Adrenal gland (tissue), 12 donors: ENCODE results near the gene TNFAIP8. TPM values are rescaled to one million over a fixed set of nuclear protein-coding genes. Genes with fewer than 3 reads are reported as not detected.
A peak's percentile ranks its signal among the peaks of the same experiment; 100 is the strongest.

Source experiments
- DNase-seq, 7 donors: peaks; one replicate each; pipeline ENCODE4 v3.0.0-alpha.2; 2019 to 2020
- H3K27ac ChIP-seq, 5 donors: fragments of 200-600 bp; sonication (generic) in 4 of 5; 1 replicate in 3 of 5; 2 replicates in 2 of 5; pipeline versions ENCODE4 v1.5.1 to v1.8.0; 2016 to 2020; ENCODE audit warnings: mild to moderate bottlenecking in 1 of 5
- H3K27me3 ChIP-seq: fragments of 200-600 bp; 2 replicates; pipeline ENCODE4 v1.8.0; 2021
- H3K36me3 ChIP-seq, 2 donors: fragments of 200-600 bp; replicated peaks in 1 of 2; 1 replicate in 1 of 2; 2 replicates in 1 of 2; pipeline versions ENCODE4 v1.5.1 to v1.8.0; 2018 to 2022
- H3K4me1 ChIP-seq, 2 donors: fragments of 200-600 bp; replicated peaks in 1 of 2; 1 replicate in 1 of 2; 2 replicates in 1 of 2; pipeline versions ENCODE4 v1.5.1 to v1.8.0; 2018 to 2021
- H3K4me3 ChIP-seq, 4 donors: fragments of 200-600 bp; sonication (generic) in 3 of 4; one replicate each; pipeline ENCODE4 v1.5.1; 2016 to 2018
- H3K9me3 ChIP-seq, 3 donors: fragments of 200-600 bp; sonication (generic) in 1 of 3; replicated peaks in 1 of 3; 1 replicate in 2 of 3; 2 replicates in 1 of 3; pipeline versions ENCODE4 v1.5.1 to v1.8.0; 2016 to 2021
- POLR2A ChIP-seq, 2 donors: fragments of 450-650 bp; IDR thresholded peaks; one replicate each; pipeline ENCODE4 v1.6.1; 2017; ENCODE audit warnings: antibody characterized with exemption in 2 of 2, mild to moderate bottlenecking in 2 of 2, moderate library complexity in 1 of 2
- WGBS, 4 donors: extraction: QIAGEN DNeasy Blood & Tissue Kit in 2 of 4; methylation state at CpG; one replicate each; pipeline versions ENCODE4 v1.1.5 to v1.1.7; 2013 to 2017; 5-methylcytosine and 5-hydroxymethylcytosine counted together
- intact Hi-C, 2 donors: fragments of 100-400 bp; cut with DNase I; formaldehyde crosslinking; loops; one replicate each; pipeline versions ENCODE4 v1.14.1 to v1.15.0; 2022 to 2023
- polyA plus RNA-seq, 3 donors: library from polyadenylated mRNA; stranded (reverse); fragments of 200-250 nt in 2 of 3; fragments of 350-450 nt in 1 of 3; fragmentation: Illumina TruSeq in 1 of 3; extraction: RNeasy Lipid Tissue Mini Kit (QIAGEN cat#74804) in 1 of 3; gene quantifications; one replicate each; pipeline ENCODE4 v1.2.3, GENCODE V29; 2013 to 2014
- total RNA-seq, 9 donors: library from RNA; depleted of rRNA in 4 of 9; stranded (reverse); fragments of >200 nt in 4 of 9; fragments of 120-200 nt in 1 of 9; fragmentation: NEBNext Ultra II Directional in 1 of 9; extraction: Animal tissue kit (Norgen Biotek cat#: 25700) in 1 of 9; gene quantifications; one replicate each; pipeline versions ENCODE4 v1.1.0 to v1.2.4, GENCODE V29; 2013 to 2023
- TF ChIP-seq, protein P1 (sequence below), 6 experiments: fragments of 450-650 bp in 4 of 6; fragments of 200-600 bp in 2 of 6; sonication (generic) in 1 of 6; IDR thresholded peaks; 1 replicate in 5 of 6; 2 replicates in 1 of 6; pipeline versions ENCODE4 v1.5.1 to v1.8.0; 2016 to 2021; ENCODE audit warnings: antibody characterized with exemption in 6 of 6, mild to moderate bottlenecking in 2 of 6, moderate library complexity in 1 of 6
- donor health status: healthy with polysubstance abuse.
- donor health status: Bipolar disorder and iron deficiency.
- donor health status: DM: yes; HTN: yes; CAD: no.
- donor health status: DM: no; HTN: no; CAD: no.
- donor health status: DM: no; HTN: no; CAD: no.
- donor health status: DM: yes; HTN: yes; CAD: no.

Gene TNFAIP8
- total and polyA plus RNA-seq, 12 donors = 1.4 to 12.7 (median 5.5) TPM

DNA sequence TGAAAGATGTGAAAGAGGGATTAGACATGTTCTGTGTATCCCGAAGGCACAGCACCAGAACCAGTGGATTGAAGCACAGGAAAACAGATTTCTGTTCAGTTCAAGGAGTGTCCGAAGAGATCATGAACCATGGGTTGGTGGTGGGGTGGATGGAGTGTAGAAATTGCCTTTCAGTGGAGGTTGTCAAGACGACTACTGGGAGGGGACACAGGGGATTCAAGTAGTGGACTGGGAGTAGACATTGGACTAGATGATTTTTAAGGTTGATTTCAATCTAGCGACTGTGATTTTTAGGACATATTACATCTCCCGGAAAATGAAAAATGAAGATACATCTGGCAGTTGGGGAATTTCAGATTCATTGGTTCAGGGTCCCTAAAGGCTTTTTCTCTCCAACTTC, 35.9 kb upstream of the TNFAIP8 start:
- no peaks in the 10 kb centered on the region for H3K9me3 ChIP-seq

DNA sequence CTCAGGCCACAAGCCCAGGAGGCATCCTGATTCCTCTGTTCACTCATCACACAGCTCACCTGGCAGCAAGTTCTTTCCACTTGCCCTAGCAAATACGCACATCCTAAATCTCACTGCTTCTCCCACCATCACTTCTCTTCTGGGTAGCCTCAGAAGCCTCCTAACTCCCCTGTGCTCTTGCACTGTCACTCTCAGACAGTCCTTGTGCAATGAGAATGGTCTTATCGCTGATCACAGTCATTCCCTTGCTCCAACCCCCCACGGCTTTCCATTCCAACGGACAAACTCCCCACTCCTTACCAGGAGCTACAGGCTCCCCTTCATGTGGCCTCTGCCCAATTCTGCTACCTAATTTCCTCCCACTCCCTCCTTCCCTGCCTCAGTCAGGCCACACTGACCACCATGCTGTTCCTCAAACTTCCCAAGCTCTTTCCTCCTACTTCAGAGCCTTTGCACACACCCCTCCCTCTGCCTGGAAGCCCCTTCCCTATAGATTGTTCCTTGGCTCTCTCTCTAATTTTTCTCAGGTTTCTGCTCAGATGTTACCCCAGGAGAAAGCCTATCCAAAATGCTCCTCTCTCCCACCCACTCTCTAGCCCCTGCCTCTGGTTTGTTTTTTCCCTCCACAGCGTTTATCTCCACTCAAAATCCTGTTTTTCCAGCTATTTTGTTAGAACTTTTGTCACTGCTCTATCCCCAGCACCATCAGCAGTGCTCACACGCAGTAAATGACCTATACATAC, 34.1 kb upstream of the TNFAIP8 start:
- no peaks in the 10 kb centered on the region for H3K9me3 ChIP-seq
- H3K27me3 ChIP-seq = no peaks in the 10 kb centered on the region
- no peak overlapping the region for H3K4me3 ChIP-seq
- H3K27ac ChIP-seq = no peak overlapping the region
- no peak for DNase-seq
- WGBS, 4 donors = 81 to 94% (median 92%) methylated on average over 6 of the region's 6 CpGs
- no peak for TF ChIP-seq POLR2A (IDR thresholded peaks at IDR 0.05)
- TF ChIP-seq, protein P1, sequence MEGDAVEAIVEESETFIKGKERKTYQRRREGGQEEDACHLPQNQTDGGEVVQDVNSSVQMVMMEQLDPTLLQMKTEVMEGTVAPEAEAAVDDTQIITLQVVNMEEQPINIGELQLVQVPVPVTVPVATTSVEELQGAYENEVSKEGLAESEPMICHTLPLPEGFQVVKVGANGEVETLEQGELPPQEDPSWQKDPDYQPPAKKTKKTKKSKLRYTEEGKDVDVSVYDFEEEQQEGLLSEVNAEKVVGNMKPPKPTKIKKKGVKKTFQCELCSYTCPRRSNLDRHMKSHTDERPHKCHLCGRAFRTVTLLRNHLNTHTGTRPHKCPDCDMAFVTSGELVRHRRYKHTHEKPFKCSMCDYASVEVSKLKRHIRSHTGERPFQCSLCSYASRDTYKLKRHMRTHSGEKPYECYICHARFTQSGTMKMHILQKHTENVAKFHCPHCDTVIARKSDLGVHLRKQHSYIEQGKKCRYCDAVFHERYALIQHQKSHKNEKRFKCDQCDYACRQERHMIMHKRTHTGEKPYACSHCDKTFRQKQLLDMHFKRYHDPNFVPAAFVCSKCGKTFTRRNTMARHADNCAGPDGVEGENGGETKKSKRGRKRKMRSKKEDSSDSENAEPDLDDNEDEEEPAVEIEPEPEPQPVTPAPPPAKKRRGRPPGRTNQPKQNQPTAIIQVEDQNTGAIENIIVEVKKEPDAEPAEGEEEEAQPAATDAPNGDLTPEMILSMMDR (IDR thresholded peaks at IDR 0.05) = no peak
- intact Hi-C loops = no loop called here
- H3K4me1 ChIP-seq = no peaks in the 10 kb centered on the region
- H3K36me3 ChIP-seq = no peaks in the 10 kb centered on the region

More for the DNA sequence above, 35.9 kb upstream of the TNFAIP8 start:
- Histone ChIP-seq H3K27me3 (no peaks in the 10 kb centered on the region), H3K27ac (no peak overlapping the region), H3K4me3 (no peak overlapping the region), H3K36me3 (no peaks in the 10 kb centered on the region), H3K4me1 (no peaks in the 10 kb centered on the region)
- no peak for DNase-seq
- no peak for TF ChIP-seq POLR2A (IDR thresholded peaks at IDR 0.05)
- intact Hi-C loops = no loop called here
- WGBS, 4 donors = 91 to 99% (median 95%) methylated on average over 5 of the region's 5 CpGs

DNA sequence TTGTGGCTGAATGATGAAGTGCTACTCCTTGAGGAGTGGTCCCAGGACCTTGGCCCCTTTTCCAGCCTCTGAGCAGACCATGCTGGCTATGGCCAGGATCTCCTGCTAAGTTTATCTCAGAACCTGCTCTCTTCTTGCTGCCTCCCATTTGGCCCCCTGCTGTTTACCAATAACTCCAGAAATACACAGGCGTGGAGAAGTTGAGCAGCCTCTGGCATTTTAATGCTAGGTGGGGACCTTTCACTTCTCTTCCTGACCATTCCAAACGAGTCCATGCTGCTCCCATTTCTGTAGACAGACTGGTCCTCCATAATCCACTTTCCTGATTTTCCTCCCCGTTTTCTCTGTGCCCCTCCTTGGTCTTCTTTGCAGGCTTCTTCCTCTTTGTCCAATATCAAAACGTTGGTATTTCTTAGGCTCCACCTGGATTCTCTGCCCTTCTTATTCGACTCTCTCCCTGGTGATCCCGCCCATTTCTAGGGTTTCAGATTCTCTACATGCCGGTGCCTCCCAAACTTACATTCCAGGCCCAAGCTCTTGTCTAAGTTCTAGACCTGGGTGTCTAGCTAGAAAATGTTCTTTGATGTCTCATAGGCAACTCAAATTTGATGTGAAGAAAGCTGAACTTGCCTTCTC, 33.4 kb upstream of the TNFAIP8 start:
- Histone ChIP-seq H3K4me3 (no peak overlapping the region), H3K27me3 (no peaks in the 10 kb centered on the region), H3K4me1 (no peaks in the 10 kb centered on the region), H3K9me3 (no peaks in the 10 kb centered on the region), H3K36me3 (no peaks in the 10 kb centered on the region), H3K27ac (no peak overlapping the region)
- TF ChIP-seq POLR2A (IDR thresholded peaks at IDR 0.05) = no peak
- TF ChIP-seq, protein P1 (IDR thresholded peaks at IDR 0.05) = no peak
- DNase-seq = no peak
- intact Hi-C loops = no loop called here
- WGBS, 4 donors = 85 to 87% (median 86%) methylated on average over 7 of the region's 7 CpGs

DNA sequence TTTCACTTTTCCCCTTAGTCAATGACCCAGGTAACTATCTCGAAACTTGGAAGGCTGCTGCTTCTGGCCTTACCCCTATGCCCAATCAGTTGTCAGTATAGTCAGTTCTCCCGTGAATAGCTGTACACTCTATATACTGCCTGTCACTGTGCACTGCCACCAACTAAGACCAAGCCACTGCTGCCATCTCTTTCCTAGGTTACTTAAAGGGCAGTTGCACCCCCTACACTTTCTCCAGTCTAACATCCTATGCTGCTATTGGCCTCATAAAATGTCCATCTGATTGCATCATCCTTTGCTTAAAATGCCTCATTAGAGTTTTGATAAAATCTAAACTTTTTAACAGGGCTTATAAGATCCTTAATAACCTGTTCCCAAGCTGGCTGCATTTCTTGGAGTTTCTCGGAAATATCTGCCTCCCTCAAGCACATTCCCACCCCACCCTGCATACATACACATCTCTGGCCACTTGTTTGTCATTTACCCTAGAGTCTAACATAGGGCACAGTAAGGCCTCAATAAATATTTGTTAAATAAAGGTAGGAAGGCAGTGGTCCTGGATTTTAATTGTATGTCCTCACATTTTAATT, 32.8 kb upstream of the TNFAIP8 start:
- Histone ChIP-seq H3K9me3 (no peaks in the 10 kb centered on the region), H3K4me1 (no peaks in the 10 kb centered on the region), H3K4me3 (no peak overlapping the region), H3K27me3 (no peaks in the 10 kb centered on the region), H3K36me3 (no peaks in the 10 kb centered on the region), H3K27ac (peak overlapping the region in 1 of 5 donors; percentile 62)
- DNase-seq = no peak
- WGBS, 4 donors = 63 to 79% (median 72%) methylated on average over 3 of the region's 3 CpGs
- TF ChIP-seq POLR2A (IDR thresholded peaks at IDR 0.05) = no peak
- TF ChIP-seq, protein P1 (IDR thresholded peaks at IDR 0.05) = no peak
- intact Hi-C loops = no loop called here
